H1 (cell line): Measurements from ENCODE around the gene ESPNL.

ENCODE experiments used
- EGR1 ChIP-seq: IDR thresholded peaks from 2 replicates; pipeline ENCODE4 v1.6.1; 2011; ENCODE audit warnings: low read depth, low read length, borderline replicate concordance
- GTF2F1 ChIP-seq: IDR thresholded peaks from 2 replicates; pipeline ENCODE4 v1.6.1; 2012; ENCODE audit warnings: low read depth, low read length, improper control_type of control experiment, borderline replicate concordance
- MAFK ChIP-seq: IDR thresholded peaks from 2 replicates; pipeline ENCODE4 v1.6.1; 2012; ENCODE audit warnings: low read depth, mild to moderate bottlenecking, improper control_type of control experiment, low read length
- NANOG ChIP-seq: IDR thresholded peaks from 2 replicates; pipeline ENCODE4 v1.6.1; 2011; ENCODE audit warnings: low read length, low read depth, mild to moderate bottlenecking, inconsistent platforms; ENCODE audit not compliant: insufficient read depth, poor library complexity, severe bottlenecking
- PHF8 ChIP-seq: fragments of 200-600 bp; sonication (generic); conservative IDR thresholded peaks from 2 replicates; pipeline ENCODE4 v1.7.1; 2012; ENCODE audit warnings: low read depth, mild to moderate bottlenecking, inconsistent platforms, low read length, moderate library complexity
- POLR2AphosphoS5 ChIP-seq: IDR thresholded peaks from 2 replicates; pipeline ENCODE4 v1.6.1; 2011; ENCODE audit warnings: low read depth, low read length
- SIRT6 ChIP-seq: IDR thresholded peaks from one replicate; pipeline ENCODE4 v1.7.1; 2012; ENCODE audit warnings: low read length, inconsistent platforms
- SRF ChIP-seq: IDR thresholded peaks from 2 replicates; pipeline ENCODE4 v1.6.1; 2011; ENCODE audit warnings: mild to moderate bottlenecking, low read depth, low read length, moderate library complexity
- TEAD4 ChIP-seq: IDR thresholded peaks from 2 replicates; pipeline ENCODE4 v1.6.1; 2012; ENCODE audit warnings: low read depth, low read length, inconsistent platforms, mixed read lengths
- TF ChIP-seq, protein P1 (sequence below), 3 experiments: IDR thresholded peaks; 1 replicate in 2 of 3; 2 replicates in 1 of 3; pipeline versions ENCODE4 v1.5.1 to v1.6.1; 2011; ENCODE audit warnings: low read length in 3 of 3, mild to moderate bottlenecking in 3 of 3, inconsistent platforms in 2 of 3, low read depth in 1 of 3, moderate library complexity in 1 of 3; ENCODE audit not compliant: insufficient read depth in 1 of 3; ENCODE audit errors: control extremely low read depth in 1 of 3
- TF ChIP-seq, protein P2 (sequence below): IDR thresholded peaks from 2 replicates; pipeline ENCODE4 v1.6.1; 2012; ENCODE audit warnings: inconsistent platforms

DNA sequence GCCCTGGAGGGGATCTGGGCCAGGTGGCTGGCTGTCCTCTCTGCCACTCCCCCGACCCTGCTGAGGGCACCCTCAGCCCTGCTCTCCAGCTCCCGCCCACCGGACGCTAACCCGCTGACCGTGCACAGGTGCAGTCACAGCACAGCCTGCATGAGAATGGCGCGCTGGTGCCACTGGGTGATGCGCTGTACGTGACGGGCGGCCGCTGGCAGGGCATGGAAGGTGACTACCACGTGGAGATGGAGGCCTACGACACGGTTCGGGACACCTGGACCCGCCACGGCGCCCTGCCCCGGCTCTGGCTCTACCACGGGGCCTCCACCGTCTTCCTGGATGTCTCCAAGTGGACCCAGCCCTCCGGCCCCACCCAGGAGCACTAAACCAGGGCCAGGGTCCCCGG lies 50.5 kb downstream of the ESPNL start:
- TF ChIP-seq MAFK = no peak
- TF ChIP-seq, protein P1, sequence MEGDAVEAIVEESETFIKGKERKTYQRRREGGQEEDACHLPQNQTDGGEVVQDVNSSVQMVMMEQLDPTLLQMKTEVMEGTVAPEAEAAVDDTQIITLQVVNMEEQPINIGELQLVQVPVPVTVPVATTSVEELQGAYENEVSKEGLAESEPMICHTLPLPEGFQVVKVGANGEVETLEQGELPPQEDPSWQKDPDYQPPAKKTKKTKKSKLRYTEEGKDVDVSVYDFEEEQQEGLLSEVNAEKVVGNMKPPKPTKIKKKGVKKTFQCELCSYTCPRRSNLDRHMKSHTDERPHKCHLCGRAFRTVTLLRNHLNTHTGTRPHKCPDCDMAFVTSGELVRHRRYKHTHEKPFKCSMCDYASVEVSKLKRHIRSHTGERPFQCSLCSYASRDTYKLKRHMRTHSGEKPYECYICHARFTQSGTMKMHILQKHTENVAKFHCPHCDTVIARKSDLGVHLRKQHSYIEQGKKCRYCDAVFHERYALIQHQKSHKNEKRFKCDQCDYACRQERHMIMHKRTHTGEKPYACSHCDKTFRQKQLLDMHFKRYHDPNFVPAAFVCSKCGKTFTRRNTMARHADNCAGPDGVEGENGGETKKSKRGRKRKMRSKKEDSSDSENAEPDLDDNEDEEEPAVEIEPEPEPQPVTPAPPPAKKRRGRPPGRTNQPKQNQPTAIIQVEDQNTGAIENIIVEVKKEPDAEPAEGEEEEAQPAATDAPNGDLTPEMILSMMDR (IDR thresholded peaks at IDR 0.05; ENCODE audit: control extremely low read depth in 1 of 3, insufficient read depth in 1 of 3, low read depth in 1 of 3, low read length in 3 of 3) = no peak
- TF ChIP-seq SRF = no peak
- no peak for TF ChIP-seq GTF2F1
- no peak for TF ChIP-seq SIRT6
- no peak for TF ChIP-seq POLR2AphosphoS5
- TF ChIP-seq TEAD4 = no peak
- TF ChIP-seq PHF8 = no peak
- TF ChIP-seq NANOG = no peak
- TF ChIP-seq EGR1 = no peak
- TF ChIP-seq, protein P2, sequence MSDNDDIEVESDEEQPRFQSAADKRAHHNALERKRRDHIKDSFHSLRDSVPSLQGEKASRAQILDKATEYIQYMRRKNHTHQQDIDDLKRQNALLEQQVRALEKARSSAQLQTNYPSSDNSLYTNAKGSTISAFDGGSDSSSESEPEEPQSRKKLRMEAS = no peak
